Activated CD4-positive, alpha-beta T cell treated with anti-CD3 and anti-CD28 coated beads, Interleukin-2, Interleukin-4, amounts not matched to agents 100 ng/mL and 50 ng/mL, durations not matched to agents 16 hours and 8 hours (primary cell): ENCODE measurements around the gene DAP3.

Experiments
- DNase-seq: peaks from one replicate; pipeline ENCODE4 v3.0.0-alpha.2; 2020; ENCODE audit warnings: low spot score

DAP3 gene

GRCh38 chr1:155776414-155776813 is 87.5 kb downstream of the DAP3 start:
- peak; percentile 13 for DNase-seq

GRCh38 chr1:155777582-155777981 is 88.7 kb downstream of the DAP3 start:
- DNase-seq, result no peak
